ENCODE results near the gene ATP8B4.

GRCh38 chr15:50059203-50059772 is 59.7 kb downstream of the ATP8B4 start:
- TF ChIP-seq, protein P1, sequence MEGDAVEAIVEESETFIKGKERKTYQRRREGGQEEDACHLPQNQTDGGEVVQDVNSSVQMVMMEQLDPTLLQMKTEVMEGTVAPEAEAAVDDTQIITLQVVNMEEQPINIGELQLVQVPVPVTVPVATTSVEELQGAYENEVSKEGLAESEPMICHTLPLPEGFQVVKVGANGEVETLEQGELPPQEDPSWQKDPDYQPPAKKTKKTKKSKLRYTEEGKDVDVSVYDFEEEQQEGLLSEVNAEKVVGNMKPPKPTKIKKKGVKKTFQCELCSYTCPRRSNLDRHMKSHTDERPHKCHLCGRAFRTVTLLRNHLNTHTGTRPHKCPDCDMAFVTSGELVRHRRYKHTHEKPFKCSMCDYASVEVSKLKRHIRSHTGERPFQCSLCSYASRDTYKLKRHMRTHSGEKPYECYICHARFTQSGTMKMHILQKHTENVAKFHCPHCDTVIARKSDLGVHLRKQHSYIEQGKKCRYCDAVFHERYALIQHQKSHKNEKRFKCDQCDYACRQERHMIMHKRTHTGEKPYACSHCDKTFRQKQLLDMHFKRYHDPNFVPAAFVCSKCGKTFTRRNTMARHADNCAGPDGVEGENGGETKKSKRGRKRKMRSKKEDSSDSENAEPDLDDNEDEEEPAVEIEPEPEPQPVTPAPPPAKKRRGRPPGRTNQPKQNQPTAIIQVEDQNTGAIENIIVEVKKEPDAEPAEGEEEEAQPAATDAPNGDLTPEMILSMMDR (IDR thresholded peaks at IDR 0.05; ENCODE audit: borderline replicate concordance, extremely low read depth, low read length, poor library complexity, severe bottlenecking) = no peak
- no peak for TF ChIP-seq EZH2 (IDR thresholded peaks at IDR 0.05; ENCODE audit: borderline replicate concordance, low read depth, low read length, severe bottlenecking)

All from DND-41 (cell line).